Activated CD8-positive, alpha-beta T cell treated with anti-CD3 and anti-CD28 coated beads for 36 hours (primary cell): ENCODE results near the gene PCDHA6. TPM values are rescaled to one million over a fixed set of nuclear protein-coding genes. Genes with fewer than 3 reads are reported as not detected.
"Not testable (repeated sequence)": the region's sequence is repeated elsewhere in the genome, so short reads cannot be mapped to it uniquely, and the experiment has no call there.

ENCODE experiments used
- ATAC-seq: fragments of 200-7000 bp; cut with Tn5 transposase; one replicate; pipeline ENCODE4 v1.10.0; 2021; ENCODE audit warnings: mild to moderate bottlenecking, moderate library complexity
- CTCF ChIA-PET: fragments of 350-600 bp; sonication (Branson Sonifier 250); formaldehyde crosslinking; loops from one replicate; lab custom pipeline; 2021; ENCODE audit warnings: antibody characterized with exemption; lab: Charles Lee
- POLR2A ChIA-PET: fragments of 350-600 bp; sonication (Branson Sonifier 250); formaldehyde crosslinking; loops from one replicate; lab custom pipeline; 2021; ENCODE audit warnings: antibody characterized with exemption; lab: Charles Lee
- DNase-seq: peaks from one replicate; pipeline ENCODE4 v3.0.0-alpha.2; 2020
- H3K27ac Mint-ChIP-seq: one replicate; pipeline ENCODE4 v1.8.0; 2021; ENCODE audit warnings: mild to moderate bottlenecking, mixed read lengths
- H3K27me3 Mint-ChIP-seq: one replicate; pipeline ENCODE4 v1.8.0; 2021; ENCODE audit warnings: mixed read lengths
- H3K36me3 Mint-ChIP-seq: one replicate; pipeline ENCODE4 v1.8.0; 2021; ENCODE audit warnings: low read depth, mixed read lengths
- H3K4me1 Mint-ChIP-seq: one replicate; pipeline ENCODE4 v1.8.0; 2021; ENCODE audit warnings: low read depth, mixed read lengths
- H3K4me3 Mint-ChIP-seq: one replicate; pipeline ENCODE4 v1.8.0; 2021; ENCODE audit warnings: mild to moderate bottlenecking, moderate library complexity, mixed read lengths
- H3K9me3 Mint-ChIP-seq: one replicate; pipeline ENCODE4 v1.8.0; 2021; ENCODE audit warnings: mixed read lengths
- CTCF ChIP-seq: fragments of 200-600 bp; IDR thresholded peaks from one replicate; pipeline ENCODE4 v1.8.0; 2022; ENCODE audit warnings: antibody characterized with exemption, mild to moderate bottlenecking
- intact Hi-C: fragments of 100-400 bp; cut with micrococcal nuclease; formaldehyde crosslinking; loops from one replicate; pipeline ENCODE4 v1.10.0; 2022
- total RNA-seq, 2 experiments: library from RNA; stranded (reverse); gene quantifications; one replicate each; pipeline ENCODE4 v1.2.3, GENCODE V29; 2021

Gene PCDHA6
- total RNA-seq, 2 experiments from 2014 or later: not detected

GRCh38 chr5:140806834-140807775, 20.7 kb upstream of the PCDHA6 start, which contains the start of gene PCDHA4:
TSS of gene PCDHA4 (plus strand) at chr5:140807068.
- intact Hi-C loops: no loop called here
- DNase-seq (peak; percentile 43), ATAC-seq (no peak)
- ChIA-PET CTCF (interaction anchor here (0.9 to 1.9 kb wide), 5 partner anchors 9 to 21 kb away, joined by 3 to 6 read pairs (median 5); partner anchors contain the start of genes PCDHA1 and PCDHA2), POLR2A (interaction anchor here (0.6 kb wide), 1 partner anchor 9 kb away, joined by 3 read pairs; no protein-coding TSS in a partner anchor)
- H3K27me3 Mint-ChIP-seq: peaks cover 22% of the 10 kb centered on the region
- TF ChIP-seq CTCF: no peak
- peaks cover 6% of the 10 kb centered on the region for H3K36me3 Mint-ChIP-seq
- H3K4me1 Mint-ChIP-seq: no peaks in the 10 kb centered on the region
- no peak within 1 kb of the TSS for H3K4me3 Mint-ChIP-seq
- H3K27ac Mint-ChIP-seq: no peak within 1 kb of the TSS
- H3K9me3 Mint-ChIP-seq: peaks cover 25% of the 10 kb centered on the region

- H3K4me1 Mint-ChIP-seq, H3K27ac Mint-ChIP-seq, H3K4me3 Mint-ChIP-seq, POLR2A ChIA-PET, DNase-seq, H3K36me3 Mint-ChIP-seq, intact Hi-C loops, ATAC-seq: not testable (repeated sequence)
- peaks cover 24% of the 10 kb centered on the region for H3K9me3 Mint-ChIP-seq
- CTCF ChIA-PET: interaction anchor here (0.9 to 1.9 kb wide), 3 partner anchors 8 to 22 kb away, joined by 3 to 6 read pairs (median 5); partner anchors contain the start of gene PCDHA1
- H3K27me3 Mint-ChIP-seq: peaks cover 21% of the 10 kb centered on the region
Observed at GRCh38 chr5:140808241-140808888, 19.4 kb upstream of the PCDHA6 start.

GRCh38 chr5:140808889-140809291, 18.9 kb upstream of the PCDHA6 start:
- Mint-ChIP-seq H3K36me3 (peaks cover 6% of the 10 kb centered on the region), H3K4me1 (no peaks in the 10 kb centered on the region), H3K9me3 (peaks cover 23% of the 10 kb centered on the region), H3K27me3 (peaks cover 20% of the 10 kb centered on the region), H3K27ac (no peak overlapping the region), H3K4me3 (no peak overlapping the region)
- POLR2A ChIA-PET: no interaction called here
- no peak for DNase-seq
- ATAC-seq: no peak
- CTCF ChIA-PET: interaction anchor here (1.0 kb wide), 1 partner anchor 14 kb away, joined by 3 read pairs; no protein-coding TSS in a partner anchor
- intact Hi-C loops: no loop called here
- TF ChIP-seq CTCF: no peak

- Mint-ChIP-seq H3K4me1 (no peaks in the 10 kb centered on the region), H3K27ac (no peak within 1 kb of the TSS), H3K4me3 (no peak within 1 kb of the TSS), H3K36me3 (peaks cover 4% of the 10 kb centered on the region), H3K27me3 (peaks cover 6% of the 10 kb centered on the region), H3K9me3 (peaks cover 5% of the 10 kb centered on the region)
- CTCF ChIA-PET: interaction anchor here (0.7 to 2.0 kb wide), 3 partner anchors 19 to 701 kb away, joined by 3 to 7 read pairs (median 6); partner anchors contain the start of gene PCDHA8
- no peak for TF ChIP-seq CTCF
- intact Hi-C loops: no loop called here
- DNase-seq (peak; percentile 58), ATAC-seq (no peak)
- POLR2A ChIA-PET: interaction anchor here (0.6 kb wide), 1 partner anchor 491 kb away, joined by 3 read pairs; no protein-coding TSS in a partner anchor
Observed at GRCh38 chr5:140821375-140822280, 6.1 kb upstream of the PCDHA6 start, which contains the start of gene PCDHA5. TSS of gene PCDHA5 (plus strand) at chr5:140821613.
